Stimulated activated CD8-positive, alpha-beta memory T cell treated with anti-CD3 and anti-CD28 coated beads, Interleukin-15, amount 100 ng/mL, for 24 hours (primary cell): ENCODE measurements around the gene PIK3R5.

Experiments
- DNase-seq: peaks from one replicate; pipeline ENCODE4 v3.0.0-alpha.2; 2020; ENCODE audit warnings: low read depth

PIK3R5 gene

DNA sequence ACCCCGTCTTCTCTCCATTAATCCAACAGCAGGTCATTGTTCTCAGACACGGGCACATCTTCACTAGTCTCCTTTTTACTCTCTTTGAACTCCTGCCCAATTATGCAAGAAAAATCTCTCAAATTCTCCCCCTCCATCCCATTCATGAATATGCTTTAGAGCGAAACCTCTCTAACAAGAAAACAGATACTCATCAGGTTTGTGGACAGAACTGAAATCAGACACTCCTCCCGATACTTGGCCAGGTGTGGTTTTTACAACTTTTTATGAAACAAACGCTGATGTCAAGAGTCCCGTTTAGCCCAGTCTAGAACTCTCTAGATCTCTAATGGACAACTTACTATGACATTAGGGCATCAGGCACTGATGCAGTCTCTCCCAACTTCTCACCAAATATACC is 40.9 kb downstream of the PIK3R5 start:
- no peak for DNase-seq

DNA sequence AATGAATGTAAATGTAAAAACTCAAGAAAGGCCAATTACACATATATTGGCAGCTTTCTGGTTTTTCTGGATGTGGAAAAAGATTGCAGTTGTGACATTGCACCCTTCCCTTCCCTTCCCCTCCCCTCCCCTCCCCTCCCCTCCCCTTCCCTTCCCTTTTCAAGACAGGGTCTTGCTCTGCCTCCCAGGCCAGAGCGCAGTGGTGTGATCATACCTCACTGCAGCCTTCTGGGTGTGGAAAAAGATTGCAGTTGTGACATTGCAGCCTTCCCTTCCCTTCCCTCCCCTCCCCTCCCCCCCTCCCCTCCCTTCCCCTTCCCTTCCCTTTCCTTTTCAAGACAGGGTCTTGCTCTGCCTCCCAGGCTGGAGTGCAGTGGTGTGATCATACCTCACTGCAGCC is 41.7 kb downstream of the PIK3R5 start:
- no peak for DNase-seq

DNA sequence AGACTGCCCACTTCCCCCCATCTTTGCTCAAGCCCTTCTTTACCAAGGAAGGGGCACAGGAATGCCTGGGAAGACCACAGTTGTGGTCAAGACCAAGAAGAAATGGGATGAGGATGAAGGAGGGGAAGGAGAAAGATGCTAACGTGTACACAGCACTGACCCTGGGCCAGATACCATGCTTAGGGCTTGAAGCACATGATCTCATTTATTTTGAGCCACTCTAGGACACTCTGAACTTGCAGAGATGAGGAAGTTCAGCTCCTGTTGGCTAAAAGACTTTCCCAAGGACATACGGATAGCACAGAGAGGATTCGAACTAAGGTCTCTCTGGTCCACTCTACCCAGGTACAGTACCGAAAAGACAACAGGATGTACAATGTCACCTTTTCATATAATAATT is 42.6 kb downstream of the PIK3R5 start:
- no peak for DNase-seq

DNA sequence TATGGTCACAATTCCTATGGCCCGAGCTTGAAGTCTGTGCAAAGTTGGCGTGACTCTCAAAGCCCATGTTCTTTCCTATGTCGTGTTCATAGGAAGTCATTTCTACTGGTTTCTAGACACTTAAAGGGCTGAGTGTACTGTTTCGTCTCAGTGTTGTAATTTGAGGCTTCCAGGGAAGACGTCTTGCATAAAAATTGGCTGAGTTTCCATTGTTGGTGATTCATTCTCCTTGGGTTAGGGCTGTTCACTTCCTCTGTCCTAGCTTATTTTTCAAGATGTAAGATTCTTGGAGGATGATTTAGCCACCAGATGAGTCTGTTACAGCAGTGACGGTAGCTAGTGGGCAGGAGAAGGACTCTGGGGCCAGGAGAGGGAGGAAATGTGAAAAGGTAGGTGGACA is 43.1 kb downstream of the PIK3R5 start:
- DNase-seq: no peak

DNA sequence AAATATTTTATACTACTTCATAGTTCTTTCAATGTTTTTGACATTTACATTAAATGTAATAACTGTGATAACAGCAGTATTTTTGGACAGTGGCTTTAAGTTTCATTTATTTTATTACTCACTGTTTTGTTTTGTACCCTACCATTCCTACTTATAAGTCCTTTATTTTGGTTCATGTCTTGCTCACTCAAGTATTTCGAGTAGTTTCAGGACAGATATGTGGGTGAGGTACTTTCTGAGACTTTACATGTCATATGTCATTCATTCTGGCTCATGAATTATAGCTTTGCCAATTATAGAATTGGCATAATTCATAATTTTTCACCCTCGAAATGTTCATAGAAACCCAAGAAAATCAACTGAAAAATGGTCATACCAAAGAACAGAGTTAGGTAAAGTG is 44.4 kb downstream of the PIK3R5 start:
- no peak for DNase-seq

DNA sequence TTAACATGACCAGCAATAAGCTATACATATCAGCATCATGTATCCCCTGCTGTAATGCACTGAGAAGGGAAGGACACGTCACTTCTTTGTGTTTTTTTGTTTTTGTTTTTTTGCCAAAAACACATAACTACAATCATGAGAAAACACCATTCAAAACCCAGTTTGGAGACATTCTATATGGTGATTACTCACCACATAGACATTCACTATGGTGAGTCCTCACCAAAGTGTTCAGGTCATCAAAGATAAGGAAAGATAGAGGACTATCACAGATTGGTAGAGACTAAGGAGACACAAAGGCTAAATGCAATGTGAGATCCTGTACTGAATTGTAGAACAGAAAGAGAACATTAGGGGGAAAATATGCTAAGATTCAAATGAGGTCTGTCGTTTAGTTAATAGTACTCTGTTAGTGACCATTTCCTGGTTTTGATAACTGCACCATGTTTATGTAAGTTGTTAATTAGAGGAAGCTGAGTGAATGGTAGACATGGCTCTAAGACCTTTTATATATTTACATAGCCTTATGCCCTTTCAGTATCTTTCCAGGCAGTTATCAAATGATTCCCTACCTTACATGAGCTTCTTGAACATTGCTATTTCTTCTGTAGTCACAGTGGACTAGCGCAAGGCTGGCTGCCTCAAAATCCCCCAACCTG is 46.6 kb downstream of the PIK3R5 start:
- DNase-seq: no peak

DNA sequence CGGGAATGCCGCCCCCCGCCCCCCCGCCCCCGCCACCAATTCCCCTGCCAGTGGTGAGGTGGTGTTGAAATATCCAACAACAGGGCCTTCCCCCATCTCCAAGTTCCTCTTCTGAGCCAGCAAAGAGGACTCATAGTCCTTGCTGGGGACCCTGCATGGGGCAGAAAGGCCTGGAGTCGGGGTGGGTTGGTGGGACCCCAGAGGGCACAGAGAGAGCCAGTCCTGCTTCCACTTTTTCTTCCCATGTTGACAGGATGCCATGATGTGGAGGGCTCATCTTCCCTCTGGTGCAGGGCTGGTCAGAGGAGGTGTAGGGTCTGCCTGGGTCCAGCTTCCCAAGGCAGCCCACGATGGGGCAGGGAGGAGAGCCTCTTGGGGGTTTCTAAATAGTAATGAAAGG is 49.0 kb downstream of the PIK3R5 start:
- no peak for DNase-seq

DNA sequence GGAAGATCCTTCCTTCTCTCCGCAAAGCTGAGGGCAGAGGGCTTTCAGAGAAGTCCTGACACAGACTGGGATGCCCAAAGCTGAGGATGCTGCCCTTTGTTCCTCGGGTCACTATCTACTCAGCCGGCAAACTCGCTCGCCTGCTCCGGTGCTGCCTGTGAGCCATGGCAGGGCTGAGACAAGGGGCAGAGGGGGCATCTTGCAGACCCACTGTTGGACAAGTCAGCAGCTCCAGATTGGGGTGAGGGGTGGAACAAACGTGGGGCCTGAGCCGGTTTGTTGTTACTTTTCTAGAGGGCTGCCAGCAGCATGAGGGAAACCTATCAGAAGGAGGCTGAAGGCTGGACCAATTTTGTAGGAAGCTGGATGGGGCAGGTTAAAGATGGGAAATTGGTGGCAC is 51.0 kb downstream of the PIK3R5 start:
- no peak for DNase-seq

DNA sequence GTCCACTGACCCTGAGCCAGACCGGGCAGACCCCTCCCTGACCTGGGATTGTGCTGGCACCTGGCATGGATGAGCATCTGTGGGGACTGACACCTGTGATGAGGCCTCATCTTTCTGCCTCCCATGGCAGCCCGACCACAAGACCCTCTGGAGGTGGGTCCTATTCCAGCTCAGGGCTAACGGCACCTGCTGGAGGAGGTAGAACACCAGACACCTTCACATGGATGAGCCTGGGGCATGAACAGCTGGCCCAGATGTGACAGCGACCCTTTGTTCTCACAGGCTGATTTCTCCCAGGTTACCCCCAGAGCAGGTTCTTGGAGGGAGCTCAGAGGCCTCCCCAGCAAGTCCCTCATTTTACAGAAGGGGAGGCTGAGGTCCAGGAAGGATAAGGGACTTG is 51.6 kb downstream of the PIK3R5 start:
- no peak for DNase-seq

DNA sequence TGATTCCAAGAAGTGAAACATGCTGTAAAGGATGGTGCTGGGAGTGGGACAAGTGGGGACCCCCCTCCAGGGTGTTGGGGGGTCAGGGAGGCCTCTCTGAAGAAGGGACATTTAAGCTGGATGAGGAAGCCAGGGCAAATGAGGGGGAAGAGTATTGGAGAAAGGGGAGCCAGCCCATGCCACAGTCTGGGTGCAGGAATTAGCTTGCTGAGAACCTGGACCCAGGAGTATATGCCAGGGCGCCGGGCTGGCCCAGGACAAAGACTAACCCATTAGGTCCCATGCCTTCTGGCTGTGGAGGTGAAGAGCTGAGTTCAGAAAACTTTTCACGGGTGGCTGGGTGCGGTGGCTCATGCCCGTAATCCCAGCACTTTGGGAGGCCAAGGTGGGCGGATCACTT is 52.4 kb downstream of the PIK3R5 start:
- no peak for DNase-seq

DNA sequence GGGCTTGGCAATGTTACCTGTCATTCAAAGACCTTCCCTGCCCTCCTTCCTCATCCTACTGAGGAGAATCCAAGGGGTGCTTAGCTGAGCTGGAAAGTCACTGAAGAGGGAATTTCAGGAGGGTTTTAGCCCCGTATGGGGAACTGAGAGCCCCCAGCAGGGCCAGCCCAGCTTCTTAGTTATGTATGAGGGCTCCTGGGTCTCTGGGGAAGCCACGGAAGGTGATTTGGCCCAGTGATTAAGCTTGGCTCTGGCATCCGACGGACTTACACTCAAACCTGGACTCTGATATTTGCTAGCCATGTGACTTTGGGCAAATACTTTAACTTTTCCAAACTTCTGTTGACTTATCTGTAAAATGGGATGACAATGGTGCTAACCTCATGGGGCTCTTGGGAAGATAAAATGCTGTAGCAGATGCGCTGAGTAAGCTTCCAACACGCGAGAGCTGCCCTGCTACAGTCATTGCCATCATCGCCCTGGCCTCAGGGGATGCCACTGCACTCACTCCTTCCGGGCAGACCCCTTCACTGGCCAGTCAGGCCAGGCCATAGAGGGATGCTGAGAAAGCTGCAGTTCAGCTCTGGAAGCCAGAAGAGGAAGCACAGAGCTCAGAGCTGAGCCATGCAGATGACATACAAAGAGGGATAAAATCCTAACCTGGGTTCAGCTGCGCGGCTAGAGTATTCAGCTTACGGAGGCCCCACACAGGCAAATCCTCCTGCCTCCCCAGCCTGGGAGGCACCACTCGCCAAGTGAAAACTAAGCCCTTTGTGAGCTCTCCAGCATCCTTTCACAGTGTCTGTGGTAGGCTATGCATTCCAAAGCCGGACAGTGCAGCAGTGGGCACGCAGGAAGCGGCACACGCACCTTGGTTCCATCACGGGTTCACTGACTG is 53.2 kb downstream of the PIK3R5 start:
- DNase-seq: no peak

DNA sequence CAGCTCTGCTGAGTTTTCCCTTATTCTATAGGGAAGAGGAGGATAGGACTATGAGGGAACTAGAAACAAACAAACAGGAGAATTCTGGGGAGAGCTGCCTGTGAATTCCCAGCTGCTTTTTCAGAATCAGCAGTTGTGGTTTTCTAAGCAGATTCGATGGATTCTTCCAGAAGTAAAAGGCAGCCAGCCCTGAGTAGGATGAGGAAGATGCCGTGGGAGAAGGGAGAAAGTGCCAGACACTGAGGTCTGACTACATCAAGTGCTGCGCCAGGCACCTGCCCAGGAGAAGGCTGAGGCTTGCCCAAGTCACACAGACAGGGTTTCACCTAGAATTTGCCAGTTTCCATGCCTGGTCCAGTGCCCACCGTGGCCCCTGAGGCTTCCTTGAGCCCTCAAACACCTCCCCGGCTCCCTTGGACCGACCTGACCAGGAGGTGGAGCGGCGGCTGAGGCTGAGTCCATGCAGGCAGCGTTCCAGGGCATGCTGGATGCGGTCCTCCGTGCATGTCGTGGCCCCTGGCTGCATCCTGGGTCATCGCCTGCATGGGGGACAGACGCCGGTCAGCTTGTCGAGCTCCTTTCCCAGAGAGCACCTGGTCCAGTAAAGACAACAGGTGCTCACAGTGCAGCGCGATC is 54.4 kb downstream of the PIK3R5 start:
- no peak for DNase-seq

DNA sequence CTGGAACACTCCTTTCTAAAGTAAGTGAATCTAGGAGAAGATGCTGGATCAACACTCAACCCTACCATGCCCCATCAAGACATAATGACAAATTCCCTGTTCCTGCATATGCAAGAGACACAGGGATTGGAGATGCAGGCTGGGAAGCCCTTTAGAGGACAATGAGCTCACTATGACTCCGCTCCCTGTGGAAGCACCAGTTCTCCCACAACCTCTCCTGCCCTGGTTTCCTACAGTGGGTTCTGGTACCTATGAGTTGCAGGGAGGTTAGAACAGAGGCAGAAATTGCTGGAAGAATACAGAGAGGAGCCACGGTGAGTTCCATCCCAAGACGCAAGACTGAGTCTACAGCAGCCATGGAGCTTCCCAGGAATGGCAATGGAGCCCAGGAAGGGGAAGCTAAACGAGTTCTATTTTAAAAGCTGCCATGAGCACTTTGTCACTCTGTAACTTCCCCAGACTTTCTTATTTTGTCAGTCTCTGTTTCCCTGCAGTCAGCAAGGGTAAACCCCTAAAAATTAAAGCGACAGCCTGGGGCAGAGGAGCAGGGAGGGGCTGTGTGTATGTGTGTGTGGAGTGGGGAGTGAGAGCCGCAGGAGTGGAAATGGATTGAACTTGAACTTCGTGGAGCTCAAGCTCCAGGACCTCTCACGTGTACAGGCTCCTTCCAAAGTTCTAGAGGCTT is 55.8 kb downstream of the PIK3R5 start:
- no peak for DNase-seq

DNA sequence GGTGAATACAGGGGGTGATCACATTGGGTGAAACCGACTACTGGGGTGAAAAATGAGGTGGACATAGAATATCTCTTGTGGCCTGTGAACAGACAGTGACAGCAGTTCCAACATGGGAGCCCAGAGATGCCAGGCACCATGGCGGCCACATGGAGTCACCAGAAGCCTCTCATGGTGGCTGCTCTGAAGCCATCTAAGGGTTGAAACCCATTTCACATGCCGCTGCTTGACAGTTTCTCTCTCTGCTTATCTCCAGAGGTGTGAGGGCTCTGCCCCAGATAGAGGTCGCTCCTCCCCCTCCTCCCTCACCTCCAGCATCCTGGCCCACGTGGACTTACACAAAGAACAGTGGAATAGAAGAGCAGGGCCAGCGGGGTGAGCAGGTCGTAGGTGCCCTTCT is 60.2 kb downstream of the PIK3R5 start:
- DNase-seq: no peak

DNA sequence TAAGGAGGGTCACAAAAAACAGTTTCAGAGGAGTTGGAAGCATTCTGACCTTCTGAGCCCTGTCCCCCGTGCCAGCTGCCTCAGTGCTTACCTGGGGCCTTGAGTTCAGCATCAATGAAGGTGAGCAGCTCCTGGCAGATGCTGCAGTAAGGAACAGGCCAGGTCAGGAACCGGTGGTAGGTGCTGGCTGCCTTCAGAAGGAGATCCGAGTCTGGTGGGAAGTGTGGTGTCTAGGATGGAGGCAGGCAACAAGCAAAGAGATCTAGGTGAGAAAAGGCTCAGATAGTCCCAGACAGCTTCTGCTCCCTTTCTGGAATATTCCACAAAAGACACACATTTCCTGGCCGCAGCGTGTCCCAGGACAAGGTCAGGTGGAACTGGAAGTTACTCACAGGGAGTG is 60.8 kb downstream of the PIK3R5 start:
- no peak for DNase-seq

DNA sequence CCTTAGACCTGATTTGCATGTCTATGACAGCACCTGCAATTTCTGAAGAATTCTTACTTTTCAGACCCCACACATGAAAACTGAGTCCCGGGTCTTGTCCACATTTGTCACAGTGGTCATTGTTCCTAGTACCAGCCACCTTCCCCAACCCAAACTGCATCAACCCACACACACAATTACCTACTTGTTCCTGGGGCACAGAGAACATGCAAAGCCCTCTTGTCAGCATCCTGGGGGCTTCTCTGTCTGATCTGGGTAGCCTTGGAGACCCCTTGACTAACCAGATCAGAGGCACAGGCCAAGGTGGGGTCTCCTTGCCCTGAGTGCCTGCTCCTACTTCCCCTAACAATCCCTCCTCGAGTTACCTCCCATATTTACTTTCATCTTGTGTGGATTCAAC is 61.3 kb downstream of the PIK3R5 start:
- no peak for DNase-seq

DNA sequence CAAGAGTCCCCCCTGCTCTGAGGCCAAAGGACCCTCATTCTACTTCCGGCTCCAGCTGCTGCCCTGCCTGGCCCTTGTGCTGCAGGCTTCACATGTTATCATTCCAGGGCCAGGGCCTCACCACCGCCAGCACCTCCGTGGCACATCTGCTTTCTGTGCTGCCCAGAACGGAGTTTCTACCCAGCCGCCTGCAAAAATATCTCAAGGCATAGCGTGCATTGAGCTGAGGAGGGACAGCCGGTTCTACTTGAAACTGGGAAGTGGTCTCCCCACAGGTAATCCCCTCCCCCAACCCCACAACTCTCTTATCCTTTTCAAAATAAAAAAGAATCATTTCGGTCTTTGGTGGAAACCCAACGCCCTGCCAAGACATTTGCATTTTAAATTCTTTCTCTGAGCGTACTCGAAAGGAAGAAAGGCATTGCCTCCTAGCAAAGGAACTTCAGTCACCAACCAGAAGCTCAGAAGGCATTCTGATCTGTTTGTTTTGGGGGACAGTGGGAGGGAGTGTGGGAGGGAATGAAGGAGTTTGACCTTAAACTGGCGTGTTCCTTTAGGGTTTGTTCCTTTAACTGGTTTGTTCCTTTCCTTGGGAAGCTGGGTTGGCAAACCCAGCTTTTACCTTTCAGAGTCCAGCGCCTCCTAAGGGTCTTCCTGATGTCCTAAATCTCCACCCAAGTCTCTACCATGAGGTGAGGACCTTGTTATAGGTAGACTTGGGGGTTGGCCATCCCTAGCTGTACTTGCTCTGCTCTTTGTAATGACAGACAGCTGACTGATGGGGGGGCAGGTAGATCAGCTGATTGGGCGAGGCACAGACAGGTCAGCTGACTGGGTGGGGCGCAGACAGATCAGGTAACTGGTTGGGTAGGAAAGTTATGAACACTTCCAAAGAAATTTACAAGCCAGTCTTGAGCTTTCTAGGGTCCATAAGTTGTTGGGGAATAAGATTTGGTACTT is 64.6 kb downstream of the PIK3R5 start:
- no peak for DNase-seq

DNA sequence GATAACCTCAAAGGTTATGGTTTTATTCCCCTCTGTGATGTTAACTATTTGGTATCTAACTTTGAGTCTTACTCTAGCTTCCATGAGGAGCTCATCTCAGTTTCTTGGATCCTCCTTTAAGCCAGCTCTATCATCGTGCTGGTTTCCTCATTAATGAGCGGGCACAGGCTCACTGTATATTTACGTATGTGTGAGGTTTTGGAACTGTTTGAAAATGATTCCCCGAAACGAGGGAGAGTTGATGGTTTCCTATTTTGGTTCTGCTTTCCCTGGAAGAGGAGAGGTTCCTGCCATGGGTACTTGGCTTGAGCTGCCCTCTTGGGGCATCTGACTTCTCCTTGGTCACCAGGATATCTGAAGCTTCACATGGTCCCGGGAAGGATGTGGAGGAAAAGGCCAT is 65.3 kb downstream of the PIK3R5 start:
- DNase-seq: no peak

DNA sequence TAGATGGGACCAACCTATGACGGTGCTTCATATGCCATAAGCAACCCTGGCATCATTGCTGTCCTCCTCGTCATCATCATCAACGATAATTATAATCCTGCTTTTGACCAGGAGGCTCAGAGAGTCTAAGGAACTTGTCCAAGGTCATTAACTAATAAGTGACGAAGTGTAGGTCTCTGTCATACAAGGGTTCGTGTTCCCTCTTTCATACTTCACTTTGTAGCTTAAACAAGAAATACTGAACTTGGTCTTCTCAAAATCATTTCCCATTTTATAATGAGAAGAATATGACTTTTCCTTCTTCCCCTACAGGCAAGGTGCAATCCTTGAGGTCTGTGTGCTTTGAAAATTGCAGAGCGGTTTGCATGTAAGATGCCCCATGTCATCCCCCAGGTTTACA is 66.9 kb downstream of the PIK3R5 start:
- DNase-seq: no peak

DNA sequence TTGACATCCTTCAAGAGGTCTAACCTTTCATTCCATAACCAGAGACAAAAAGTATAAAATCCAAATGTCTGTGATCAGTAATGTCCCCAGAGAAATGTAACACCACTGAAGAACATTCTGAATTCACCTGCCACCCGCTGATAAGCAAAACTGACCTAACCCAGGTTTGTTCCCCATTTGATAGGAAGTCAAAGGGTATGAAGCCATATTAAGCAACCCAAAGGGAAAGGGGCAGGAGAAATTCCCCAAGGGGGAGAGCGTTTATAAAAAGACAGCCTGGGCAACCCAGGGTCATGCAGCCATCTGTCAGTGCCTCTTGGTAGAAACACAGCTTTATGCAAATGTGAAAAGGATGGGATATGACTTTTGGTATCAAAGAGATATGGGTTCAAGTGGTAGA is 67.4 kb downstream of the PIK3R5 start:
- DNase-seq: no peak
